GM20000 (cell line): ENCODE results near the gene CDK5R2.

Source experiments
- DNase-seq: peaks from one replicate; pipeline ENCODE4 v3.0.0; 2012; ENCODE audit warnings: low spot score
- CTCF ChIP-seq: IDR thresholded peaks from 2 replicates; pipeline ENCODE4 v1.5.1; 2012; ENCODE audit warnings: mild to moderate bottlenecking, control low read depth; ENCODE audit errors: extremely low read depth, missing control alignments

Gene CDK5R2

GRCh38 chr2:218985325-218986091 is 26.0 kb downstream of the CDK5R2 start:
- TF ChIP-seq CTCF, result no peak
- peak; percentile 16 for DNase-seq

GRCh38 chr2:218986148-218986761 is 26.8 kb downstream of the CDK5R2 start:
- no peak for TF ChIP-seq CTCF

GRCh38 chr2:218988164-218988563 is 28.7 kb downstream of the CDK5R2 start:
- TF ChIP-seq CTCF, result no peak
- DNase-seq, result no peak

More at GRCh38 chr2:218986148-218986761, 26.8 kb downstream of the CDK5R2 start:
- DNase-seq, result no peak

GRCh38 chr2:218988650-218989049 is 29.2 kb downstream of the CDK5R2 start:
- DNase-seq, result no peak
- TF ChIP-seq CTCF, result no peak

- TF ChIP-seq CTCF, result no peak
- DNase-seq, result no peak
Measured at GRCh38 chr2:218990052-218990451, 30.6 kb downstream of the CDK5R2 start.

- DNase-seq, result no peak
- no peak for TF ChIP-seq CTCF
Measured at GRCh38 chr2:218990612-218991011, 31.1 kb downstream of the CDK5R2 start.

- no peak for TF ChIP-seq CTCF
- DNase-seq, result peak; percentile 26
Measured at GRCh38 chr2:218991674-218992168, 32.3 kb downstream of the CDK5R2 start.
